Testis (tissue), 2 donors: Measurements from ENCODE around the gene PACSIN1.

Source experiments
- CTCF ChIP-seq, 3 experiments: fragments of 450-650 bp in 2 of 3; fragments of 200-600 bp in 1 of 3; sonication (generic) in 1 of 3; IDR thresholded peaks; one replicate each; pipeline ENCODE4 v1.5.1; 2016 to 2019; ENCODE audit warnings: antibody characterized with exemption in 3 of 3, mild to moderate bottlenecking in 2 of 3, moderate library complexity in 1 of 3
- POLR2A ChIP-seq: fragments of 450-650 bp; IDR thresholded peaks from one replicate; pipeline ENCODE4 v1.6.1; 2017; ENCODE audit warnings: antibody characterized with exemption, mild to moderate bottlenecking, moderate library complexity

- no peak for TF ChIP-seq CTCF (IDR thresholded peaks at IDR 0.05)
- TF ChIP-seq POLR2A: no peak
Observed at GRCh38 chr6:34553750-34554149, 87.9 kb downstream of the PACSIN1 start.
